Testis (tissue), 3 donors: ENCODE results near the gene PROSER3. TPM values are rescaled to one million over a fixed set of nuclear protein-coding genes. Genes with fewer than 3 reads are reported as not detected.

Experiments
- DNase-seq: peaks from one replicate; pipeline ENCODE4 v3.0.0-alpha.2; 2019
- H3K27ac ChIP-seq, 2 donors: fragments of 200-600 bp; sonication (generic); one replicate each; pipeline ENCODE4 v1.5.1; 2019
- H3K27me3 ChIP-seq: fragments of 200-600 bp; sonication (generic); one replicate; pipeline ENCODE4 v1.5.1; 2019
- H3K36me3 ChIP-seq: fragments of 200-600 bp; sonication (generic); one replicate; pipeline ENCODE4 v1.5.1; 2017; ENCODE audit warnings: low read depth; ENCODE audit errors: missing control alignments
- H3K4me1 ChIP-seq: fragments of 200-600 bp; sonication (generic); one replicate; pipeline ENCODE4 v1.5.1; 2019
- H3K4me3 ChIP-seq, 2 donors: fragments of 200-600 bp; sonication (generic); one replicate each; pipeline ENCODE4 v1.5.1; 2017 to 2019
- H3K9me3 ChIP-seq: fragments of 200-600 bp; sonication (generic); one replicate; pipeline ENCODE4 v1.5.1; 2017
- CTCF ChIP-seq, 3 experiments: fragments of 450-650 bp in 2 of 3; fragments of 200-600 bp in 1 of 3; sonication (generic) in 1 of 3; IDR thresholded peaks; one replicate each; pipeline ENCODE4 v1.5.1; 2016 to 2019; ENCODE audit warnings: antibody characterized with exemption in 3 of 3, mild to moderate bottlenecking in 2 of 3, moderate library complexity in 1 of 3
- POLR2A ChIP-seq: fragments of 450-650 bp; IDR thresholded peaks from one replicate; pipeline ENCODE4 v1.6.1; 2017; ENCODE audit warnings: antibody characterized with exemption, mild to moderate bottlenecking, moderate library complexity
- WGBS, 2 donors: methylation state at CpG; one replicate each; pipeline ENCODE4 v1.1.5; 2018; 5-methylcytosine and 5-hydroxymethylcytosine counted together
- intact Hi-C: fragments of 100-400 bp; cut with DNase I; formaldehyde crosslinking; loops from one replicate; pipeline ENCODE4 v1.15.1; 2023; ENCODE audit warnings: low total_unique reads
- polyA plus RNA-seq: library from polyadenylated mRNA; stranded (reverse); fragments of 350-450 nt; fragmentation: Illumina TruSeq; extraction: RNeasy Lipid Tissue Mini Kit (QIAGEN cat#74804); gene quantifications from one replicate; pipeline ENCODE4 v1.2.3, GENCODE V29; 2014; ENCODE audit warnings: low read depth, low replicate concordance; ENCODE audit not compliant: insufficient read depth
- total RNA-seq, 2 donors: library from RNA; depleted of rRNA; stranded (reverse); fragments of >200 nt; gene quantifications; one replicate each; pipeline ENCODE4 v1.2.3, GENCODE V29; 2016

The PROSER3 gene
- total and polyA plus RNA-seq, 3 donors from 2014 or later = 48.3 to 75.9 (median 72.0) TPM

GRCh38 chr19:35730326-35730725, 27.6 kb upstream of the PROSER3 start:
- no peak for DNase-seq
- H3K27ac ChIP-seq = no peak overlapping the region
- no peaks in the 10 kb centered on the region for H3K27me3 ChIP-seq
- H3K9me3 ChIP-seq = no peaks in the 10 kb centered on the region
- no peak overlapping the region for H3K4me3 ChIP-seq
- WGBS, 2 donors = 92 to 96% methylated on average over 18 of the region's 18 CpGs
- TF ChIP-seq CTCF (IDR thresholded peaks at IDR 0.05) = no peak
- TF ChIP-seq POLR2A = no peak
- no peaks in the 10 kb centered on the region for H3K4me1 ChIP-seq
- intact Hi-C loops = no loop called here
- no peaks in the 10 kb centered on the region for H3K36me3 ChIP-seq

GRCh38 chr19:35731353-35731752, 26.6 kb upstream of the PROSER3 start:
- intact Hi-C loops = no loop called here
- DNase-seq = no peak
- no peak overlapping the region for H3K4me3 ChIP-seq
- H3K4me1 ChIP-seq = no peaks in the 10 kb centered on the region
- TF ChIP-seq CTCF (IDR thresholded peaks at IDR 0.05) = no peak
- TF ChIP-seq POLR2A = no peak
- 83 to 87% methylated on average over 9 of the region's 9 CpGs for WGBS, 2 donors
- no peaks in the 10 kb centered on the region for H3K27me3 ChIP-seq
- no peaks in the 10 kb centered on the region for H3K36me3 ChIP-seq
- H3K27ac ChIP-seq = no peak overlapping the region
- H3K9me3 ChIP-seq = no peaks in the 10 kb centered on the region

DNA sequence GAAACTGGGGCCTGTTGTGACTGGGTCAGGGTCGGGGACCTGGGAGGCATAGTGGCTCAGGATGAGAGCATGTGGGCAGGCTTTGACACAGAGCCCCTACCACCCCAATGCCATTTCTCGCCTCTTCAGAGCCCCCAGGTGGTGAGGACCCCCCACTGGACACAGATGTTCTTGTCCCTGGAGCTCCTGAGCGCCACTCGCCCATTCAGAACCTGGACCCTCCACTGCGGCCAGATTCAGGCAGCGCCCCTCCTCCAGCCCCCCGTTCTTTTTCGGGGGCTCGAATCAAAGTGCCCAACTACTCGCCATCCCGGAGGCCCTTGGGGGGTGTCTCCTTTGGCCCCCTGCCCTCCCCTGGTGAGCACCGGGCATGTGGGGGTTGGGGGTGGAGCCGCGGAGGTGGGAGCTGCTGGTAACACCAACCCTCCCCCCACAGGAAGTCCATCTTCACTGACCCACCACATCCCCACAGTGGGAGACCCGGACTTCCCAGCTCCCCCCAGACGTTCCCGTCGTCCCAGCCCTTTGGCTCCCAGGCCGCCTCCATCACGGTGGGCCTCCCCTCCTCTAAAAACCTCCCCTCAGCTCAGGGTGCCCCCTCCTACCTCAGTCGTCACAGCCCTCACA, 26.1 kb upstream of the PROSER3 start:
- H3K4me3 ChIP-seq = no peak overlapping the region
- no peaks in the 10 kb centered on the region for H3K4me1 ChIP-seq
- WGBS, 2 donors = 79 to 85% methylated on average over 14 to 21 of the region's 21 CpGs
- no peak for TF ChIP-seq CTCF (IDR thresholded peaks at IDR 0.05)
- no peak for TF ChIP-seq POLR2A
- H3K27ac ChIP-seq = no peak overlapping the region
- no peaks in the 10 kb centered on the region for H3K27me3 ChIP-seq
- intact Hi-C loops = no loop called here
- no peaks in the 10 kb centered on the region for H3K9me3 ChIP-seq
- H3K36me3 ChIP-seq = no peaks in the 10 kb centered on the region
- no peak for DNase-seq

DNA sequence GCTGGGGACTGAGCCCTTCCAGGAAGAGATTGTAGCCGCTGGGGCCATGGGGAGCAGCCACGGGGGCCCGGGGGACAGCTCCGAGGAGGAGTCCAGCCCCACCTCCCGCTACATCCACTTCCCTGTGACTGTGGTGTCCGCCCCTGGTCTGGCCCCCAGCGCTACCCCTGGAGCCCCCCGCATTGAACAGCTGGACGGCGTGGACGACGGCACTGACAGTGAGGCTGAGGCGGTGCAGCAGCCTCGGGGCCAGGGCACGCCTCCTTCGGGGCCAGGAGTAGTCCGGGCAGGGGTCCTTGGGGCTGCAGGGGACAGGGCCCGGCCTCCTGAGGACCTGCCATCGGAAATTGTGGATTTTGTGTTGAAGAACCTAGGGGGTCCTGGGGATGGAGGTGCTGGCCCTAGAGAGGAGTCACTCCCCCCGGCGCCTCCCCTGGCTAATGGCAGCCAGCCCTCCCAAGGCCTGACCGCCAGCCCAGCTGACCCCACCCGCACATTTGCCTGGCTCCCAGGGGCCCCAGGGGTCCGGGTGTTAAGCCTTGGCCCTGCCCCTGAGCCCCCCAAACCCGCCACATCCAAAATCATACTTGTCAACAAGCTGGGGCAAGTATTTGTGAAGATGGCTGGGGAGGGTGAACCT, 25.3 kb upstream of the PROSER3 start:
- no peaks in the 10 kb centered on the region for H3K9me3 ChIP-seq
- intact Hi-C loops = no loop called here
- no peaks in the 10 kb centered on the region for H3K4me1 ChIP-seq
- WGBS, 2 donors = 84 to 89% methylated on average over 10 to 25 of the region's 25 CpGs
- DNase-seq = no peak
- H3K36me3 ChIP-seq = no peaks in the 10 kb centered on the region
- no peak overlapping the region for H3K27ac ChIP-seq
- no peak overlapping the region for H3K4me3 ChIP-seq
- TF ChIP-seq CTCF (IDR thresholded peaks at IDR 0.05) = no peak
- no peak for TF ChIP-seq POLR2A
- H3K27me3 ChIP-seq = no peaks in the 10 kb centered on the region
